Kasumi-1 (cell line): ENCODE data around the gene NOP53.
"Not testable (repeated sequence)": the region's sequence is repeated elsewhere in the genome, so short reads cannot be mapped to it uniquely, and the experiment has no call there.

ENCODE experiments used
- DNase-seq, 2 experiments: peaks; one replicate each; lab custom pipeline; 2025; lab: John Stamatoyannopoulos, UW

NOP53 gene

GRCh38 chr19:47754206-47755064 is 9.1 kb downstream of the NOP53 start:
- no peak for DNase-seq

GRCh38 chr19:47755065-47755761 is 9.9 kb downstream of the NOP53 start:
- no peak for DNase-seq

DNA sequence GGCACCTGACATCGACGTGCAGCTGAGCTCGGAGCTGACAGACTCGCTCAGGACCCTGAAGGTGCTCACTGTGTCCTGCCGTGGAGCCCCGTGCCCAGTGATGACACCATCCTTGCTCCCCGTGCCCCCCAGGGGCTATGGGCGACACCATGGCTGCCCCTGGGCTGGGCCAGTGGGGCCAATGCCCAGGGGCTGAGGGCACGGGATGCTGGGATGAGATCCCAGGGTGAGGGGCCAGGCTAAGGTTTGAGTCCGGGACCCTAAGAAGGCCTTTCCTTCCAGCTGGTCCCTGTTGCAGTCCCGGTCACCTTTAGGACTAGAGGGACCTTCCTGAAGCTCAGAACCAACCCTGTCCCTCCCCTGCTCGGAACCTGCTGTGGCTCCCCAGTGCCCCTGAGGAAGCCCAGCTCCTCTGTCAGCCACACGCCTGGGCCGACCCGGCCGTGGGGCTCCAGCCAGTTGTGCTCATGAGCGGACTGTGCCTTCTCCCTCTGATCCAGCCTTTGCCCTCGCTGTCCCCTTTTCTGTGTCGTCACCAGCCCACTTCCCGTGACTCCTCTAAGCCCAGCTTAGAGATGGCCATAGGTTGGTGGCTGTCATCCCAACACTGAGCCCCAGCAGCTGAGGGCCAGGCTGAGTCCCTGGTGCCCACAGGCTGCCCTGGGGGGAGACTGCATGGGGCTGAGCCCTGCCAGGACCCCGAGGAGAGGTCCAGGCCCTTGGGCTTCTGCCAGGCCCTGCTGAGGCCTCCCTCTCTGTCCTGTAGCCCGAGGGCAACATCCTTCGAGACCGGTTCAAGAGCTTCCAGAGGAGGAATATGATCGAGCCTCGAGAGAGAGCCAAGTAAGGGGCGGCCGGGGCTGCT is 10.6 kb downstream of the NOP53 start:
- DNase-seq, result no peak

DNA sequence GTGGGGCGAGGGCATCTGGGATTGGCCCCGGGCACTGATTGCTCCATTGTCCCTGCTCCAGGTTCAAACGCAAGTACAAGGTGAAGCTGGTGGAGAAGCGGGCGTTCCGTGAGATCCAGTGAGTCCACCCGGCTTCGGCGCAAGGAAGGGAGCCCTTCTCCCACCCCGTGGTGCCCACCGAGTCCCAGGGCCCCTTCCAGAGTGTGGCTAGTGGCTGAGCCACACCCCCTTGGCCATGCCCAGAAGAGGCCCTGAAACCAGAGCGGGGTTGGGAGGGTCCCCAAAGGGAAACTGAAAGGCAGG is 11.2 kb downstream of the NOP53 start:
- no peak for DNase-seq

DNA sequence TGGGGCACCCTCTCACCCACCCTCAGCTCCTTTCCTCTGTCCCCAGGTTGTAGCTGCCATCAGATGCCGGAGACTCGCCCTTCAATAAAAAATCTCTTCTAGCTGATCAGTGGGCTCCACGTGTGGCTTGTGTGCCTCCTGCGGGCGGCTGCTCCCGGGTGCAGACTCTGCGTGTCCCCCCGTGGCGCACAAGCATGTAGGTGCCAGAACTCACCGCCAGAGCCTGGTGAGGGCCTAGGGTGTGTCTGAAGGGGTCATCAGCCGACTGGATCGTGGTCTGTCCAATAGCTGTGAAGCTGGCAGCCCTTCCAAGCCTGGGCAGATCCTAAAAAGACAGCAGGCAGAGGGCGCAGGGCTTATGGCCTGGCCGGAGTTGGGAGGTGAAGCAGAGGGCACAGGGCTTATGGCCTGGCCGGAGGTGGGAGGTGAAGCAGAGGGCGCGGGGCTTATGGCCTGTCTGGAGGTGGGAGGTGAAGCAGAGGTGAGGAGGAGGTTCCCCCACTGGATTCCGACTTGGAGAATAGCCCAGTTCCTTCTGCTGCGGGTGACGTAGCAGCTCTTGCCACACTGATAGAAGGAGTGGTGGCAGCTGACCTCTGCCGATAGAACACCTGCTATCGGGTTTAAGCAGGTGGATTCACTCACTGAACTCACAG is 11.7 kb downstream of the NOP53 start:
- DNase-seq, result no peak

DNA sequence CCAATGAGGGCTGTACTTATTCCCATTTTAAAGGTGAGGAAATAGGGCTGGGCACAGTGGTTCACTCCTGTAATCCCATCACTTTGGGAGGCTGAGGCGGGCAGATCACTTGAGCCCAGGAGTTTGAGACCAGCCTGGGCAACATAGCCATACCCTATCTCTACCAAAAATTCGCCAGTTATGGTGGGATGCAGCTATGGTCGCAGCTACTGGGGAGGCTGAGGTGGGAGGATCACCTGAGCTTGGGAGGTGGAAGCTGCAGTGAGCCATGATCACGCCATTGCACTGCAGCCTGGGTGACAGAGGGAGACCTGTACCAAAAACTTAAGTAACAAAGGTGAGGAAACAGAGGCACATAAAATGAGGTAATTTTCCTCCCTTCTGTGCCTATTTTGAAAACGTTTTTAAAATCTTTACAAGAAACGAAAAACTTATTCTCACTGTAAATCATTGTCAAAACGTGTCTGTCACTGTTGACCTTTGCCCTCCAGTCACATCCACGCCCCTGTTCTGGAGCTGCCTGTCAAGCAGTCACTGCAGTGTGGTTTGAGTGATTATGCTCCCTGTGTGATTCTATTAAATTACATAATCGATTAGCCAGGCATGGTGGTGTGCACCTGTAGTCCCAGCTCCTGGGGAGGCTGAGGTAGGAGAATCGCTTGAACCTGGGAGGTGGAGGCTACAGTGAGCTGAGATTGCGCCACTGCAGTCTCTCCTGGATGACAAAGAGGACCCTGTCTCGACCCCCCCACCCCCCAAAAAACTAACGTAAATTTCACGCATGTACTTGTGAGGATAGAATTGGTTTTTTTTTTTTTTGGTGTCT is 12.5 kb downstream of the NOP53 start:
- DNase-seq, result no peak

GRCh38 chr19:47758443-47758804 is 13.1 kb downstream of the NOP53 start:
- DNase-seq, result no peak

DNA sequence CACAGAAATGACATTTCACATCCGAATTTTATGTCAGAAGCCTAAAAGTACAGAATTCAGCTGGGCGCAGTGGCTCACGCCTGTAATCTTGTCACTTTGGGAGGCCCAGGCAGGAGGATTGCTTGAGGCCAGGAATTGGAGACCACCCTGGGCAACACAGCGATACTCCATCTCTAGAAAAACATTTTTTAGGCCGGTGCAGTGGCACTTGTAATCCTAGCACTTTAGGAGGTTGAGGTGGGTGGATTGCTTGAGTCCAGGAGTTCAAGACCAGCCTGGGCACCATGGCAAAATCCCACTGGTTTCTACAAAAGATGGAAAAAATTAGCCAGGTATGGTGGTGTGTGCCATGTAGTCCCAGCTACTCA is 15.3 kb downstream of the NOP53 start:
- DNase-seq, result no peak

DNA sequence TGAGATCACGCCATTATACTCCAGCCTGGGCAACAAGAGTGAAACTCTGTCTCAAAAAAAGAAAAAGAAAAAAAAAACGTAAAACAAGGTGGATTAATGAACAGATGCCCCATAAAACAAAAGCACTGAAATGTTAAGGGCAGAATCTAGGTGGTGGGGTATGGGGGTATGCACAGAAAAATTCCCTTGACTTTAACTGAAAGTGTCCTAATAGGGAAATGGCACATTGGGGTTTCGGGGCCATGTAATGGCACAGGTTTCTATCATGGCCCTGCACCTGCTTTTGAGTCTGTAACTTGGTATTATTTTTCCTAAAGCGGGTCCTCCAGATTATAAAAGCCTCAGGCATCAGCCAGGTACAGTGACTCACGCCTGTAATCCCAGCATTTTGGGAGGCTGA is 16.2 kb downstream of the NOP53 start:
- DNase-seq, result no peak

GRCh38 chr19:47762151-47762550 is 16.8 kb downstream of the NOP53 start:
- DNase-seq, result no peak

DNA sequence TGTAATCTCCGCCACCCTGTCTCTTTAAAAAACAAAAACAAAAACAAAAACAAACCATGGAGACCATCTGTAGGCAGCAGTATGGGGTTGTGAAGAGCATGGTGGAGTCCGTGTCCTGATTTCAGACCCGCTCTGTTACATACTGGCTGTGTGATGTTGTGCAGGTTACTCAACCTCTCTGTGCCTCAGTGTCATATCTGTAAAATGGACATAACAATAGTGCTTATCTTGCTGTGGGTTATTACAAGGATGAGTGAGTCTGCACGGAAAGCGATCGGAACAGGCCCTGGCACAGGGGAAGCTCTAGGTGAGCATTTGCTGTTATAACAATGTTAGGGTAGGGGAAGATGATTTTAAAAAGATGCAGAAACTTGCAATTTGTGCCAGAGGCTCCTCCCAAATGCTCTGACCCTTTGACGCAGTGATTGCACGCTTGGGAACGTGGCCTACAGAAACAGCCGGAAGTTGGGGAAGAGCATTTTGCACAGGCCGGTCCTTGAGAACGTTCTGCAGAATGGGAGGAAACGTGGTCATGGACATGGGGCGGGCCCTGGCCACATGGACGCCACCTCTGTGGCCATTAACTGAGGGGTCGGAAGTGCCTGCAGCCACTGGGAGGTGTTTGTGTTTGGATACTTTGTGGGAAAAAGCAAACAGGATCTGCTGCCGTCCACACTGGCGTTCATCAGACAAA is 17.4 kb downstream of the NOP53 start:
- no peak for DNase-seq

DNA sequence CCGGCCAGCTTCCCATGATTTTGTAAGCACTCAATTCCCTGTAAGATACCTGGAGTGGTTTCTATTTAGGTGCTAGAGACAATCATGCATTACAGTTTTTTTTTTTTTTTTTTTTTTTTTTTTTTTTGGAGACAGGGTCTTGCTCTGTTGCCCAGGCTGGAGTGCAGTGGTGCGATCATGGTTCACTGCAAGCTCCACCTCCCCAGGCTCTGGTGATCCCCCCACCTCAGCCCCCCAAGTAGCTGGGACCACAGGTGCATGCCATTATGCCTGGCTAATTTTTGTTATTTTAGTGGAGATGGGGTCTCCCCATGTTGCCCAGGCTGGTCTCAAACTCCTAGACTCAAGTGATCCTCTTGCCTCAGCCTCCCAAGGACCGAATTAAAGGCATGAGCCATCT is 19.4 kb downstream of the NOP53 start:
- not testable (repeated sequence) for DNase-seq

GRCh38 chr19:47765523-47766358 is 20.4 kb downstream of the NOP53 start:
- peak; percentile 49 to 64 for DNase-seq

DNA sequence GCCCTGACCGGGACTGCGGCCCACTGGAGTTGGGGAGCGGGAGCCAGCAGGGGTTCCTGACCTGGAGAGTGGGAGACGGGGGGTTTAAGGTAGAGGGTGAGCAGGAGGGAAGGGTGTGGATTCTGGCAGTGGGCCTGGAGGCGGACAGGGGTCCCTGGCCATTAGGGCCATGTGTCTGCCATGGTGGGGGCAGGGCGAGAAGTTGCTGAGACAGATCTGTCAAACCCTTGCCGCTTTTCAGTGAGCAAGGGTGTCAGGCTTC is 20.9 kb downstream of the NOP53 start:
- DNase-seq, result no peak

- no peak for DNase-seq
These were observed 21.3 kb downstream of the NOP53 start for GRCh38 chr19:47766670-47767069.

GRCh38 chr19:47767349-47767748 is 22.0 kb downstream of the NOP53 start:
- DNase-seq, result no peak

DNA sequence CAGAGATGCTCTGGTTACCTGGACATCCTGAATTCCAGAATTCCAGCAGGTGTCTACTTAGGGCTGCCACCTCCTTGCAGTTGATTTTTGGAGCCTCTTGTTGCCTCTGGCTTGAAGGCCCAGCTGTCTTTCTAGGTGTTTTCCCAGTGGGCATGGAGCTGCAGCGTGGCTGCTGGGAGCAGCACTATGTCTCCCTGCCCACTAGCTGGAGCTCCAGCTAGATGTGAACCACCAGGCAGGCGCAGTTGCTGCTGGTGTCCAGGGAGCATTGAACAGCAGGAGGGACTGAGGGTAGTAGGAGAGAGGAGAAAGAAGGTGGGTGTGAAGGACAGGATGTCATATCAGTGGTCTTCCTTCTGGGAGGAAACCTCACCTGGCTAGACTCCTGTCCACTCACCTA is 23.3 kb downstream of the NOP53 start:
- DNase-seq, result no peak

- DNase-seq, result no peak
These were observed 24.2 kb downstream of the NOP53 start for GRCh38 chr19:47769534-47769933.

DNA sequence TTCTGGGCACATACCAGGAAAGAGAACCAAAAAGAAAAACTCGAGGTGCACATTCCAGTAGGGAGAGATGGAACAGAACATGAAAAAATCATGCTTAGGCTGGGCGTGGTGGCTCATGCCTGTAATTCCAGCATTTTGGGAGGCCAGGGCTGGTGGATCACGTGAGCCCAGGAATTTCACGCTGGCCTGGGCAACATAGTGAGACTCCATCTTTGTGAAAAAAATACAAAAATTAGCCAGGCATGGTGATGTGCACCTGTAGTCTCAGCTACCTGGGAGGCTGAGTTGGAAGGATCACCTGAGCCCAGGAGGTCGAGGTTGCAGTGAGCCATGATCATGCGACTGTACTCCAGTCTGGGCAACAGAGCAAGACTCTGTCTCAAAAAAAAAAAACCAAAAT is 25.9 kb downstream of the NOP53 start:
- DNase-seq, result not testable (repeated sequence)

- no peak for DNase-seq
These were observed 31.2 kb downstream of the NOP53 start for GRCh38 chr19:47776568-47776967.
